IPS-20b (cell line): ENCODE results near the gene IGFBP2.

Experiments
- H3K27ac ChIP-seq: one replicate; pipeline ENCODE4 v1.5.1; 2013; ENCODE audit warnings: low read length
- H3K27me3 ChIP-seq: 2 replicates; pipeline ENCODE4 v1.6.1; 2013; ENCODE audit warnings: mild to moderate bottlenecking, low read length, inconsistent platforms; ENCODE audit not compliant: insufficient read depth
- H3K36me3 ChIP-seq: 2 replicates; pipeline ENCODE4 v1.6.1; 2013; ENCODE audit warnings: low read depth, mild to moderate bottlenecking, inconsistent platforms, low read length, moderate library complexity; ENCODE audit not compliant: insufficient read depth
- H3K4me1 ChIP-seq: 2 replicates; pipeline ENCODE4 v1.6.1; 2013; ENCODE audit warnings: mild to moderate bottlenecking, control low read depth, inconsistent platforms, low read length, moderate library complexity; ENCODE audit not compliant: insufficient read depth
- H3K4me3 ChIP-seq: 2 replicates; pipeline ENCODE4 v1.5.1; 2013; ENCODE audit warnings: mild to moderate bottlenecking, low read length, inconsistent platforms
- H3K9ac ChIP-seq: 2 replicates; pipeline ENCODE4 v1.6.1; 2013; ENCODE audit warnings: low read depth, mild to moderate bottlenecking, inconsistent platforms, low read length, moderate library complexity
- H3K9me3 ChIP-seq: 2 replicates; pipeline ENCODE4 v1.6.1; 2013; ENCODE audit warnings: mild to moderate bottlenecking, low read depth, low read length, inconsistent platforms; ENCODE audit not compliant: insufficient read depth

Gene IGFBP2

GRCh38 chr2:216680951-216681629, 47.9 kb downstream of the IGFBP2 start:
- no peak overlapping the region for H3K4me3 ChIP-seq
- H3K27ac ChIP-seq = no peak overlapping the region
- no peaks in the 10 kb centered on the region for H3K36me3 ChIP-seq
- no peak overlapping the region for H3K9ac ChIP-seq
- no peaks in the 10 kb centered on the region for H3K27me3 ChIP-seq
- no peaks in the 10 kb centered on the region for H3K9me3 ChIP-seq
- H3K4me1 ChIP-seq = 0 out of 2 replicates have a peak, but pooled peaks cover 3% of the 10 kb centered on the region

DNA sequence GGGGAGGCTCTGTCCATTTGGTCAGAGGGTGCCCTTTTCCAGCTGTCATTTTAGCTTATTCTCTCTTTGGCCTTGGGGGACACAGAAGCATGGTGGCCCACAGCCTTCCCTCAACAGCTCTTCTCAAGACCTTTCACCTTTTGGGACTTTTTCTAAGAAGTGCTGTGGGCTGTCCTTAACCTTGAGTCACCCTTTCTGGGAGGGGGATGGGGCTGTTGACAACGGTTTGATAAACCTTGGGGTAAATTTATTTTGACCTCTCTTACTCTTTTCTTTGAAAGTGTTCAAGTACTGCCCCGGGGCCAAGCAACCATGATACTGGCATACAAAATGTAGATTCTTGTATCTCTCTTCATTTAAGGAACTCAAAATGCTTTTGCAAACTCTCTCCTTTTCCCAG, 48.5 kb downstream of the IGFBP2 start:
- Histone ChIP-seq H3K36me3 (no peaks in the 10 kb centered on the region), H3K27ac (no peak overlapping the region), H3K4me3 (no peak overlapping the region), H3K9me3 (no peaks in the 10 kb centered on the region), H3K9ac (no peak overlapping the region), H3K4me1 (0 out of 2 replicates have a peak, but pooled peaks cover 3% of the 10 kb centered on the region), H3K27me3 (no peaks in the 10 kb centered on the region)

DNA sequence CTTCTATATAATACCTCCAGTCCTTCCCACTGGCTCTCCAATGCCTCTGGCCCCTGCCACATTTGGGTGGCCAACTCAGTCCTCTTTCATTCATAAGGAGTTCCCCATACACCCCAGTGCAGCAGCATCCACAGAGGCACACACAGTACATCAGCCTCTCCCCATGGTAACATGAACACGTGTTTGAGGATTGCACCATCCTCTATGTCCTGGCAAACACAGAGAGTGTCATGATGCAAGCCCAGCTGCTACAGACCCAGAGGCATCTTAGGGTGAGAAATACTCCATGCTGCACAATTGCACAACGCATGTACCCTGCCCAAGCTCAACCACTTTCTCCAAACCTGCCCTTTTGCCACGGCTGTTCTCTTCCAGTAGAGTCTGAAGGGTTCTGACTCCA, 50.6 kb downstream of the IGFBP2 start:
- H3K36me3 ChIP-seq = no peaks in the 10 kb centered on the region
- H3K27me3 ChIP-seq = no peaks in the 10 kb centered on the region
- no peaks in the 10 kb centered on the region for H3K9me3 ChIP-seq
- H3K9ac ChIP-seq = no peak overlapping the region
- 0 out of 2 replicates have a peak, but pooled peaks cover 3% of the 10 kb centered on the region for H3K4me1 ChIP-seq
- no peak overlapping the region for H3K27ac ChIP-seq
- no peak overlapping the region for H3K4me3 ChIP-seq

GRCh38 chr2:216685327-216685875, 52.2 kb downstream of the IGFBP2 start:
- H3K27me3 ChIP-seq = peaks cover 15% of the 10 kb centered on the region
- peaks cover 8% of the 10 kb centered on the region; the same call in 1 of the 2 replicates for H3K4me1 ChIP-seq
- no peak overlapping the region for H3K27ac ChIP-seq
- no peak overlapping the region for H3K4me3 ChIP-seq
- H3K9me3 ChIP-seq = no peaks in the 10 kb centered on the region
- H3K36me3 ChIP-seq = no peaks in the 10 kb centered on the region
- H3K9ac ChIP-seq = no peak overlapping the region

- no peak overlapping the region for H3K4me3 ChIP-seq
- H3K27me3 ChIP-seq = peaks cover 22% of the 10 kb centered on the region
- no peaks in the 10 kb centered on the region for H3K9me3 ChIP-seq
- H3K9ac ChIP-seq = no peak overlapping the region
- peaks cover 13% of the 10 kb centered on the region; the same call in 1 of the 2 replicates for H3K4me1 ChIP-seq
- no peak overlapping the region for H3K27ac ChIP-seq
- no peaks in the 10 kb centered on the region for H3K36me3 ChIP-seq
Observed at GRCh38 chr2:216687111-216687510, 53.9 kb downstream of the IGFBP2 start.

- no peaks in the 10 kb centered on the region for H3K9me3 ChIP-seq
- no peak overlapping the region for H3K9ac ChIP-seq
- no peak overlapping the region for H3K4me3 ChIP-seq
- peaks cover 24% of the 10 kb centered on the region for H3K27me3 ChIP-seq
- H3K27ac ChIP-seq = no peak overlapping the region
- H3K36me3 ChIP-seq = no peaks in the 10 kb centered on the region
- H3K4me1 ChIP-seq = peaks cover 10% of the 10 kb centered on the region; the same call in 1 of the 2 replicates
Observed at GRCh38 chr2:216687646-216688045, 54.4 kb downstream of the IGFBP2 start.

DNA sequence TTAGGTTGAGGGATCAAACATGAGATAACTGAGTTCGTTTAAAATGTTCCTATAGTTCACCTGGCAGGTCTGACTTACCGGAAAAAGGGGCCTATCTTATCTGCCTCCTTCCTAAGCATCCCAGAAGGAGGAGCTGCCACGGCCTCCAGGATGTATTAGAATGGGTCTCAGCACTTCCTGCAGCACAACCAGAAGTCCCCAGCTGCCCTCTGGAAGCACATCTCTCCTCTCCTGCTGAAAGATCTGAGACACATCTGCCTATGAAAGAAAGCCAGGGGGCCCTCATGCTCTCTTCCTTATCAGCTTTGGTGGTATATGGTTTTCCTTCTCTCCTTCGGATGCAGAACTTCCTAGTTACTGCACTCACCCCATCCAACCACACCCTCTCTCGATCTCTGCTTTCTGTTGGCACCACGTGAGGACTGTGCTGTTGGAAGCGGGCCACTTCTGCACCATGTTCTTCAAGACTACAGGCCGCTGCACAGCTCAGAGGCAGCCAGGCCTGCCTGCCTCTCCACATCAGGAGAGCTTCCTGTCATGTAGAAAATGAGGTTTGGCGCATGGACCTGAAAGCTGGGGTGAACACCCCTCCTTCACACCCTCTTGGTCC, 55.6 kb downstream of the IGFBP2 start:
- Histone ChIP-seq H3K4me1 (peaks cover 10% of the 10 kb centered on the region; the same call in 1 of the 2 replicates), H3K4me3 (no peak overlapping the region), H3K9me3 (no peaks in the 10 kb centered on the region), H3K27ac (no peak overlapping the region), H3K27me3 (peaks cover 31% of the 10 kb centered on the region), H3K36me3 (no peaks in the 10 kb centered on the region), H3K9ac (no peak overlapping the region)

DNA sequence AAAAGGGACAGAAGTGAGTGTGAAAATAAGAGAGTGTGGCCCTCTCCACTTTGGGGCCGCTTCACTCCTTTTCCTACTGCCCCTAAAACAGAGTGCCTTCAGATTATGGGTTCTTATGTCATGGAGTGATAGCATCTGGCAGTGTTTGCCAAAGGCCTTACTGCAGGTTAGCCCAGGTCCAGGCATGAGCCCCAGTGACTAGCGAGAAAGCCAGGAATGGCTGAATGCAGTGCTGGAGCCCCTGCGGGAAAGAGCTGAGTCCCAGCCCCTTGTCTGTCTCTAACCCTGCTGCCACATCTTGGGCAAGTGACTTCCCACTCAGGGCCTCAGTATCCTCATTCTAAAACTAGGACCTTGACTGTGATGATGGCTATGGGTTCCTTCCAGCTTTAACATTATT, 56.2 kb downstream of the IGFBP2 start:
- Histone ChIP-seq H3K27me3 (peaks cover 37% of the 10 kb centered on the region), H3K9me3 (no peaks in the 10 kb centered on the region), H3K4me3 (no peak overlapping the region), H3K4me1 (peaks cover 10% of the 10 kb centered on the region; the same call in 1 of the 2 replicates), H3K36me3 (no peaks in the 10 kb centered on the region), H3K27ac (no peak overlapping the region), H3K9ac (no peak overlapping the region)

DNA sequence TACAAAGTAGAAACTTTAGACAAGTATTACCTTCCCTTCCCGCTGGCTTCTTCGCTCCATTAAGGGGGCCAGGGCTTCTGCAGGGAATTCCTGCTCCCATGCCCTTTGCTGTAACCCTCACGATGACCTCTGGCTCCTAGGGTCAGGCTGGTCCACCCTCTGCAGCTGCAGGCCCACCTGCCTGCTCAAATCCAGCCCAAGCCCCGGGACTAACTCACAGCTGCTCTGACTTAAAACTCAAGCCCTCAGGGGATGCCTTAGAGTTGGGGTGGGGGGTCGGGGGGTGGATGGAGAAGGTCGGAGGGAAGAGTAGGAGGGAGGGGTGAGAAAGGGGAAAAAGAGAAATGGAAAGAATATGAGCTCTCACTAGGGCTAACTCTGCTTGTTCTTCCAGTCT, 57.2 kb downstream of the IGFBP2 start:
- no peaks in the 10 kb centered on the region for H3K9me3 ChIP-seq
- no peak overlapping the region for H3K27ac ChIP-seq
- H3K36me3 ChIP-seq = no peaks in the 10 kb centered on the region
- no peak overlapping the region for H3K4me3 ChIP-seq
- no peak overlapping the region for H3K9ac ChIP-seq
- H3K27me3 ChIP-seq = peaks cover 48% of the 10 kb centered on the region
- peaks cover 15% of the 10 kb centered on the region; the same call in 1 of the 2 replicates for H3K4me1 ChIP-seq

DNA sequence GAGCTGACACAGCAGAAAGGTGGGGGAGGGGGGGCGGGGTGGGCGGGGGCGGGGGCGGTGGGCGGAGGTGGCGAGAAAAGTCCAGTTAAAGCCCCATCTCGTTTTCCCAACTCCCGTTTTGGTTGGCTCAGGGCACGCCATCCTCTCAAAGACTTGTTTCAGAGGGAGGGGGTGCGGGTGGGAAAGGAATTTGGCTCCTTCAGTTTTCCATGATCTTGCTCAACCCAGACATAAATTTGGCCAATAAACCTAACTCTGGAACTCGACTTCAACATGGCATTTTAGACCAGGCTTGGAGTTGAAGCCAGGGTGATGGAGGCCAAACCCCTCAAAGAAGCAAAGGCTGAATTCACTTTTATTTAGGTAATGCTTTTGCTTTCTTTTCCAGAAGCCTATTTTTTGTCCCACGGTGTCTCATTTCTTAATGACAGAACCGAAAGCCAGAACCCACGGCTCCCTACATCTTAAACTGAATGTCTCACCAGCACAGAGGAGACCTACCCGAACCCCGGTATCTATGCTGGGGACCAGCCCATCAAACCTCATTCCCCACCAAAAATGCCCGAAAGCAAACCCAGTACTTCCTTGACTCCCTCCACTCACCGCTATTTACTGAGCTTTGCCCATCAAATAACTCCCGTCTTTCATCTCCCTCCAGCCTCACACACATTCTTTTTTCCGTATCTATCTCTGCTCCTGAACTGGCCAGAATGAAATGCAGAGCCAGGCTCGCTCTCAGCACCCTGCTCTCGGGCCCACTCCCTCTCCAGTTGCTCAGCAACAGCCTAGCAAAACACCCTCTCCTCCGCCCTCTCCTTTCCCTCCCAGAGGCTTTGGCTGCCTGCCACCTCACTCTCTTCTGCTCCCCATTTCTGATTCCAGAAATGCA, 57.9 kb downstream of the IGFBP2 start:
- no peak overlapping the region for H3K27ac ChIP-seq
- peak overlapping the region; percentile 51 for H3K4me3 ChIP-seq
- no peak overlapping the region for H3K9ac ChIP-seq
- peaks cover 54% of the 10 kb centered on the region for H3K27me3 ChIP-seq
- no peaks in the 10 kb centered on the region for H3K9me3 ChIP-seq
- peaks cover 18% of the 10 kb centered on the region for H3K4me1 ChIP-seq
- no peaks in the 10 kb centered on the region for H3K36me3 ChIP-seq

GRCh38 chr2:216692636-216693413, 59.6 kb downstream of the IGFBP2 start:
- H3K4me1 ChIP-seq = peaks cover 22% of the 10 kb centered on the region
- no peak overlapping the region for H3K27ac ChIP-seq
- peak overlapping the region; percentile 82 for H3K4me3 ChIP-seq
- H3K27me3 ChIP-seq = peaks cover 59% of the 10 kb centered on the region
- H3K9ac ChIP-seq = peak overlapping the region; percentile 58; the same call in 1 of the 2 replicates
- no peaks in the 10 kb centered on the region for H3K9me3 ChIP-seq
- H3K36me3 ChIP-seq = no peaks in the 10 kb centered on the region
